Mucosa of rectum (tissue), 2 donors: ENCODE measurements around the gene KCNC2.

Source experiments
- H3K27ac ChIP-seq, 2 donors: one replicate each; pipeline ENCODE4 v1.7.0; 2013; ENCODE audit warnings: inconsistent platforms in 2 of 2, low read depth in 2 of 2, low read length in 2 of 2
- H3K27me3 ChIP-seq, 2 donors: one replicate each; pipeline ENCODE4 v1.7.0; 2013; ENCODE audit warnings: low read length in 2 of 2; ENCODE audit not compliant: control insufficient read depth in 2 of 2, insufficient read depth in 2 of 2
- H3K36me3 ChIP-seq, 2 donors: one replicate each; pipeline ENCODE4 v1.7.0; 2013; ENCODE audit warnings: low read length in 2 of 2; ENCODE audit not compliant: control insufficient read depth in 2 of 2, insufficient read depth in 2 of 2
- H3K4me1 ChIP-seq, 2 donors: one replicate each; pipeline ENCODE4 v1.7.0; 2013; ENCODE audit warnings: low read length in 2 of 2, mild to moderate bottlenecking in 1 of 2; ENCODE audit not compliant: control insufficient read depth in 2 of 2, insufficient read depth in 2 of 2
- H3K4me3 ChIP-seq, 2 donors: one replicate each; pipeline ENCODE4 v1.7.0; 2013; ENCODE audit warnings: low read length in 2 of 2
- H3K9ac ChIP-seq, 2 donors: one replicate each; pipeline ENCODE4 v1.7.0; 2013; ENCODE audit warnings: low read length in 2 of 2, low read depth in 1 of 2, mild to moderate bottlenecking in 1 of 2
- H3K9me3 ChIP-seq, 2 donors: one replicate each; pipeline ENCODE4 v1.7.0; 2013; ENCODE audit warnings: low read length in 2 of 2; ENCODE audit not compliant: control insufficient read depth in 2 of 2
- donor health status: healthy.
- donor health status: Normal muscosa, but diverticular disease.

The KCNC2 gene

DNA sequence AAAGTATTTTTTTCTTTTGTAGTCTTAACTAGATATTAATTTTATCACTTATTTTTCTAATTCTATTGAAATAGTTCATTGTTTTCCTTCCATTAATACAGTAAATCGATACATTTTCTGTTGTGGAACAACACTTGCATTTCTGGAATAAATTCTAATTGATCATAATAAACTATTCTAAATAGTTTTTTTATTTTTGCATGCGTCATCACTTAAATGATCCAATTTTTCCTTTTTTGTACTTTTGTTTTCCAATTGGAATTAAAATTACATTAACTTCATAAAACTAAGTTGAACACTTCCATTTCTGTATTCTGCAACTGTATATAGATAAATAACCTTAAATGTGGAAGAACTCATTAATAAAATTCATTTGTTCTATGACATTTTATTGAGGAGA, 202.5 kb downstream of the KCNC2 start:
- no peaks in the 10 kb centered on the region for H3K36me3 ChIP-seq
- H3K4me1 ChIP-seq, result no peaks in the 10 kb centered on the region
- no peaks in the 10 kb centered on the region for H3K9me3 ChIP-seq
- no peak overlapping the region for H3K9ac ChIP-seq
- H3K4me3 ChIP-seq, result no peak overlapping the region
- no peaks in the 10 kb centered on the region for H3K27me3 ChIP-seq
- no peak overlapping the region for H3K27ac ChIP-seq

DNA sequence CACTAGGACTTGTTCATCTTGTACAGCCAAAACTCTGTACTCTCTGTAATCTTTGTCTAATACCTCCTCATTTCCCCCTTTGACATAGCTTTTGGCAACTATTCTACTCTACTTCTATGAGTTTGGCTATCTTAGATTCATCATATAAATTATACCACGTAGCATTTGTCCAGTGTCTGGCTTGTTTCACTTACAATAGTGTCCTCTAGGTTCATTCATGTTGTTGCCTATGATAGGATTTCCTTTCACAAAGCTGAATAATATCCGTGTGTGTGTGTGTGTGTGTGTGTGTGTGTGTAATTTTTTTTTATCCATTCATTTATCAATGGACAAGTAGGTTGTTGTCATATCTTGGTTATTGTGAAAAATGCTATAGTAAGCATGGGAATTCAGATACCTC, 209.5 kb downstream of the KCNC2 start:
- Histone ChIP-seq H3K36me3 (no peaks in the 10 kb centered on the region), H3K9me3 (no peaks in the 10 kb centered on the region), H3K9ac (no peak overlapping the region), H3K27ac (no peak overlapping the region), H3K4me3 (no peak overlapping the region), H3K4me1 (no peaks in the 10 kb centered on the region), H3K27me3 (no peaks in the 10 kb centered on the region)

DNA sequence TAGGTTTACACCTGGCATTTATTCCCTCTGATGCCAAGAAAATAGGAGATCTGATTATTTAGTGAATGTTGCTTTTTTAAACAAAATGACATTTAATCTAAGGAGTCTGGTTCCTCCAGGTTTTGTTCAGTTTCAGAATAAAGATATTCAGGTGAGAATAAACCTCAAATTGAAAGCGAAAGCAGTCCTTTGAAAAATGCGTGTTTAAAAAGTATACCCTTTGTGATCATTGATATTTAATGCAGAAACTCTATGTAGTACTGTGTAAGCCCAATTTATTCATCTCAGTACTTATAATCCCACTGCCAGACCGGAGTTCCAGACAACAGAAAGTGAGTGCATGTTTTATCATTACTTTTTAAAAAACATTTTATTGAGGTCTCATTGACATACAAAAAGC, 210.2 kb downstream of the KCNC2 start:
- Histone ChIP-seq H3K27me3 (no peaks in the 10 kb centered on the region), H3K4me3 (peak overlapping the region in 1 of 2 donors; percentile 13), H3K27ac (no peak overlapping the region), H3K4me1 (no peaks in the 10 kb centered on the region), H3K36me3 (no peaks in the 10 kb centered on the region), H3K9me3 (no peaks in the 10 kb centered on the region), H3K9ac (no peak overlapping the region)
